Omental fat pad (tissue), 4 donors: ENCODE results near the gene GRID1. TPM values are rescaled to one million over a fixed set of nuclear protein-coding genes. Genes with fewer than 3 reads are reported as not detected.

Experiments
- ATAC-seq: fragments of 150-250 bp; one replicate; pipeline ENCODE4 v1.9.1; 2016; ENCODE audit warnings: mild to moderate bottlenecking, moderate library complexity; ENCODE audit not compliant: low FRiP score
- DNase-seq: peaks from one replicate; pipeline ENCODE4 v3.0.0-alpha.2; 2019; ENCODE audit warnings: low spot score
- total RNA-seq, 4 donors: library from RNA; depleted of rRNA; stranded (reverse); fragments of >200 nt; gene quantifications; one replicate each; pipeline ENCODE4 v1.1.0, GENCODE V29; 2016
- TF ChIP-seq, protein P1 (sequence below), 3 donors: fragments of 450-650 bp; IDR thresholded peaks; one replicate each; pipeline ENCODE4 v1.5.1; 2016 to 2017; ENCODE audit warnings: antibody characterized with exemption in 3 of 3, mild to moderate bottlenecking in 3 of 3, moderate library complexity in 2 of 3

The GRID1 gene
- total RNA-seq, 4 donors from 2014 or later: 1.5 to 3.5 (median 2.4) TPM

DNA sequence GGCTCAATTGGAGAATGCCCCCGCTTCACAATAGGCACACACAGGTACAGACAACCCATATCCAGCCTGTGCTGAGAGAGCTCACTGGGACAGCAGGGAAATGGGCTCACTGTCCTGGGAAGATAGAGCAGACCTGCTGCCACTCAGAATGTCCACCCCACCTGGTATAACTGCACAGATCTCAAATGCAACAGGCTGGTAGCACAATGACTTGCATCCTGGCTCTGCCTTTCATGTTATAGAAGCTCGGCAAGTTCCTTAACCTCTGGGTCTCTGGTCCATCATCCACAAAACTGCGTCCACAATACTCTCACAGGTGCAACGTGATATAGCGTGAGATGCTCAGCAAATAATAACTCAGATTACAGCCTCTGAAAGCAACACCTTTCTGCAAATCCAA, 295.4 kb downstream of the GRID1 start:
- ATAC-seq: no peak

DNA sequence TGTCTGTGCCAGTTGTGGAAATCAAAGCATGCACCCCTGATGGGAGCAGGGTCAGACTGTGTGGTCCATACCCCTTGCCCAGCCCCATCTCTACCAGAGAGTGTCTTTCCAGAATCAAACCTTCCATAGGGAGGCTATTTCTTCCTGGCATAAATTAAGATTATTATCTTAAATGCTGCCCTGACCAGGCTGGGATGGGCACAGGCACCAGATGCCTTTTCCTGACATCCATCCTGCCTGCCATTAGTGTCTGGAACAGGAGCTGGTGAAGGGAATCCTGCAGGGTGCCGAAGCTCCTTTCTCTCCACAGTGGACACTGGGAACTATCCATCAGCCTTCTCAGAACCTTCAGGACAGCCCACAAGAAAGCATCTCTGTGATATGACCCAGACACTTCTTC, 296.3 kb downstream of the GRID1 start:
- no peak for DNase-seq
- no peak for ATAC-seq
- TF ChIP-seq, protein P1, sequence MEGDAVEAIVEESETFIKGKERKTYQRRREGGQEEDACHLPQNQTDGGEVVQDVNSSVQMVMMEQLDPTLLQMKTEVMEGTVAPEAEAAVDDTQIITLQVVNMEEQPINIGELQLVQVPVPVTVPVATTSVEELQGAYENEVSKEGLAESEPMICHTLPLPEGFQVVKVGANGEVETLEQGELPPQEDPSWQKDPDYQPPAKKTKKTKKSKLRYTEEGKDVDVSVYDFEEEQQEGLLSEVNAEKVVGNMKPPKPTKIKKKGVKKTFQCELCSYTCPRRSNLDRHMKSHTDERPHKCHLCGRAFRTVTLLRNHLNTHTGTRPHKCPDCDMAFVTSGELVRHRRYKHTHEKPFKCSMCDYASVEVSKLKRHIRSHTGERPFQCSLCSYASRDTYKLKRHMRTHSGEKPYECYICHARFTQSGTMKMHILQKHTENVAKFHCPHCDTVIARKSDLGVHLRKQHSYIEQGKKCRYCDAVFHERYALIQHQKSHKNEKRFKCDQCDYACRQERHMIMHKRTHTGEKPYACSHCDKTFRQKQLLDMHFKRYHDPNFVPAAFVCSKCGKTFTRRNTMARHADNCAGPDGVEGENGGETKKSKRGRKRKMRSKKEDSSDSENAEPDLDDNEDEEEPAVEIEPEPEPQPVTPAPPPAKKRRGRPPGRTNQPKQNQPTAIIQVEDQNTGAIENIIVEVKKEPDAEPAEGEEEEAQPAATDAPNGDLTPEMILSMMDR (IDR thresholded peaks at IDR 0.05): no peak

More for the DNA sequence above, 295.4 kb downstream of the GRID1 start:
- TF ChIP-seq, protein P1 (IDR thresholded peaks at IDR 0.05): no peak
- DNase-seq: no peak

DNA sequence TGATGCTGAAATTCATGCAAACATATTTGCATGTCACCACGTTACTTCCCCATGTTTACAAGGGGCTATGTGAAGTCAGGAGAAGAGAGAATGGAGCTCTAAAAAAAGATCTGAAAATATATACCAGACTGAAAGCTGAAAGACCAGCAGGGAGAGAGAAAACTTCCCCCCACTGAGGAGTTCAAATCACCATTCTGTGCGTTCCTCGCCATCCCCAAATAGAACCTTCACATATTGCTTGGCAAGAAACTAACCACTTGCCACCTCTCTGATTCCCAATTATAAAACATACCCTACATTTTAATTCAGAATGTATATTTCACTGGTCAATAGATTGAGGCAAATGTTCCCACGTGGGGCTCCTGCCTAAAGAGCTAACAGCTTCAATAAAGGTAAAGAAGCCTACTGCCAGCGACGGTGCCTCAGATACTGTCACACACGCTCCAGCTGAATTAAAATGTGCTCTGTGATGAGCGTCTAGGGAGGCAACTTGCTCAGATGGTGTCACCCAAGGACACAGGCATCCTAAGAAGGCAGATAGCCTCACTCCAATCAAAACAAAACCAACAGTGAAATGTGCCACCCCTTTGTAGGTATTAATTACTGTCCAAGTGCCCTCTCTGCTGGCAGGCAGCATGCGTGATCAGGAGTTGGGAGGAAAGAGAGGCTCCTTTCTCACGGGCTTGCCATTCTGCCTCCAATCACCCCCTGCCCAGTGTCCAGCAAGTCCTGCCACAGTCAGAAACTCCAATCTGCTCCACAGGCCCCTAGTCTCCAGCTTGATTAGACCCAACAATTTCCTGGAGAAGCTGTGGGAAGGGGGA, 298.2 kb downstream of the GRID1 start:
- DNase-seq (no peak), ATAC-seq (no peak)
- TF ChIP-seq, protein P1 (IDR thresholded peaks at IDR 0.05): no peak

DNA sequence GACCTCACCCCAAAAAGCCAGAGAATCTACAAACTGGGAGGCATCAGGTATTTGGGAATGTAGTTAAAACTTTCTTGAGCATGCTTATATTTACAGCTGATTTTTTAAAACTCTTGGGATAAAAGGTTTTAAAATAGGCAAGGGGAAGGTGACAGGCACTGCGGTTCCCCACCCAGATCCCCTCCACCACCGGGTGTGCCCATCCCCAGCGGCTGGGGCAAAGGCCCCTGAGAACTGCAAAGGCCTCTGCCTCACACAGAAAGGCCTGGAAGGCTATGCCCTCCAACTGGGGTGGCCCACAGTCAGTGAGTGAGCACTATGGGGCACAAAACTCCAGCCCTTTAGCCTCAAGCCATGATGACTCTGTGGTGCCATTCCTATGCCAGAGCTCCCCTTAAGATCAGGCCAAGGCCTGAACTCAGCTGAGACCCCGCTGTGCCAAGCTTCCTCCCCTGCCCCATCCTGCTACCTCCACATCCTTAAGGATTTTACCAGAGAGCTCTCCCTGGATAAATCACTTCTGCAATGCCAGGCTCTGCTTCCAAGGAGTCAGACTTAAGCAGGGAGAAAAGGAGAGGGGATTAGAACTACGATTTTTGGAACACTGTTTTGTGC, 299.1 kb downstream of the GRID1 start:
- no peak for ATAC-seq
- no peak for DNase-seq
- TF ChIP-seq, protein P1 (IDR thresholded peaks at IDR 0.05): no peak

DNA sequence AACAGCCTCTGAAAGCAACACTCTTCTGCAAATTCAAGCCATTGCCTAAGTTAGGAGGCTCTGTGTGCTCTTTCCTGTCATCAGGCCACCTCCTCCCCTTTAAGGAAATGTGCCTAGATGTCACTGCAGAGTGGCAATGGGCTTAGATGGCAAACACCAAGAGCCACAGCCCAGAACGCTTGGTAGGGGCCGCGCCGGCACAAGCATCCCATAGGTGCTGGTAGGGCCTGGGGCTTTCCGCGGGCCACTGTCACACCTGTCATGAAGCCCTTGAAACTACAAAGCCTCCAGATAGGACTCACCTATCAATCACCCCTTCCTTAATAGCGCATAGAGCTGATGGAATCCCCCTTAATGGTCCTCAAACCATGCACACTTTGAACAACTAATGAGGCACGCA, 299.9 kb downstream of the GRID1 start:
- DNase-seq: no peak
- TF ChIP-seq, protein P1 (IDR thresholded peaks at IDR 0.05): no peak

DNA sequence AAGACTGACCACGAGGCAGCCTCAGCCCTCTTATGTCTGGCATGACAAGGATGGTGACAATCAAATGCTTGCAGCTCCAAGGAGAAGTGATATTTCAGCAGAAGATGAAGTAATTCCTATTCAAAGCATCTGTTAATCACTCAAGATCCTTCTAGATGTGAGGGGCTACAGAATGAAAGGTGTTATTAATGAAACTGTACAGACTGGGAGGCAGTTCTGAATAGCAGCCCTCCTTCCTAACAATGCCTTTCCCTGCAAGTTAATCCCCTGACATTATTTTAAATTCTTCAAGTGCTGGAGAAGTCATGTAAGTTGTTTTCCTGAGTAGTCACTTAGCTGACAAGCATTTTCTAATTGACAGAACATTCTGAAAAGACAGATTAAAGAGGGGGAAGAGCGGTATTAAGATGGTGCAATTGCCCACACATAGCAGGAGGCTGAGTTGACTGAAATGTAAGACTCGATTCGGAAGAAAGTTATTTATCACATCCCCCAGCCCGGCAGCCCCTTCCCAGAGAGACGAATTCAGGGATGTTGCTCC, 300.8 kb downstream of the GRID1 start:
- no peak for ATAC-seq
- TF ChIP-seq, protein P1 (IDR thresholded peaks at IDR 0.05): no peak
- no peak for DNase-seq

More for the DNA sequence above, 299.9 kb downstream of the GRID1 start:
- ATAC-seq: no peak
